Parathyroid adenoma (tissue), 2 donors: ENCODE measurements around the gene ANKRD13D.
A peak's percentile ranks its signal among the peaks of the same experiment; 100 is the strongest.

ENCODE experiments used
- H2AFZ ChIP-seq: fragments of 300-600 bp; sonication (generic); one replicate; pipeline ENCODE4 v1.7.0; 2017; ENCODE audit warnings: antibody characterized with exemption, mild to moderate bottlenecking
- H3K27ac ChIP-seq: fragments of 300-600 bp; sonication (generic); one replicate; pipeline ENCODE4 v1.7.0; 2017
- H3K27me3 ChIP-seq: fragments of 300-600 bp; sonication (generic); one replicate; pipeline ENCODE4 v1.7.0; 2017; ENCODE audit warnings: low read length; ENCODE audit not compliant: control insufficient read depth, insufficient read depth
- H3K36me3 ChIP-seq: fragments of 300-600 bp; sonication (generic); one replicate; pipeline ENCODE4 v1.7.0; 2017; ENCODE audit warnings: low read length; ENCODE audit not compliant: control insufficient read depth, insufficient read depth
- H3K4me1 ChIP-seq: fragments of 300-600 bp; sonication (generic); one replicate; pipeline ENCODE4 v1.7.0; 2017; ENCODE audit warnings: control low read depth
- H3K4me2 ChIP-seq: fragments of 300-600 bp; sonication (generic); one replicate; pipeline ENCODE4 v1.7.0; 2017; ENCODE audit warnings: low read length
- H3K4me3 ChIP-seq: fragments of 300-600 bp; sonication (generic); one replicate; pipeline ENCODE4 v1.7.0; 2017; ENCODE audit warnings: low read depth, low read length
- H3K79me2 ChIP-seq: fragments of 300-600 bp; sonication (generic); one replicate; pipeline ENCODE4 v1.7.0; 2017; ENCODE audit warnings: control low read depth
- H3K9ac ChIP-seq: fragments of 300-600 bp; sonication (generic); one replicate; pipeline ENCODE4 v1.7.0; 2017; ENCODE audit warnings: mild to moderate bottlenecking
- H3K9me3 ChIP-seq: fragments of 300-600 bp; sonication (generic); one replicate; pipeline ENCODE4 v1.7.0; 2017; ENCODE audit warnings: low read length; ENCODE audit not compliant: control insufficient read depth
- TF ChIP-seq, protein P1 (sequence below): fragments of 300-600 bp; sonication (generic); IDR thresholded peaks from one replicate; pipeline ENCODE4 v1.7.0; 2017; ENCODE audit warnings: antibody characterized with exemption, mild to moderate bottlenecking
- donor health status: primary hyperparathyroidism.

The ANKRD13D gene

DNA sequence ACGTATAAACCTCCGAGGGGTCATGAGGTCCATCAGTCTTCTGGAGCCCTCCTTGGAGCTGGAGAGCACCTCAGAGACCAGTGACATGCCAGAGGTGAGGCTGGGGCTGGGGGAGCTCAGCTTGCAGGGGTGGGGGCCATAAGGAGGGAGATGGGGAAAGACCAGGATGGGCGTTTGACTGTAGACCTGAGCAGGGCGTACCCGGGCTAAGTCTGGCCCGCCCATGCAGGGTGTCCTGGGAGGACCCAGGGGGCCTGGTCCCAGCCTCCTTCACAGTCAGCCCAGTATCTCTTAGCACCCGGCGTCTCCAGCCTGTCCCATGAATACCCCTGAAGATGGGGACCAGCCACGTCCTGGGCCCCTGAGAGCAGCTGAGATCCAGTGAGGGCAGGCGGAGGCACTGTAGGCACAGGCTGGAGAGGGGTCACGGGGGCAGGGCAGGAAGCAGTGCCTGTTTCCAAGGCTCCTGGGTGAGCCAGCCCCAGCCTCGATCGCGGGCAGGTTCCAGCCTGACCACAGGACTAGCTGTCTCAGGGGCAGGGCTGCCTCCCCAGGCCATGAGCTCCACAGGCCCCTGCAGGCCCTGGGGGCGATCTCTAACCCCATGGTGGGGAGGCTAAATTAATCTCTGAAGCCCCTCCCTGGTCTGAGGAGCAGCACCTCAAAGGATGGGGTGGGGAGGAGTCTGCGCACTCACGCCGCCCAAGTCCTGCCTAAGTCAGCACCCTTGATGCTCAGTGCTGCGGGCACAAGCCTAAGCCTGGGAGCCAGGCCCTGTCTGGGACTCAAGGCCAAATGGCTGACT is 21.3 kb downstream of the ANKRD13D start:
- no peaks in the 10 kb centered on the region for H3K4me1 ChIP-seq
- no peak overlapping the region for H3K4me2 ChIP-seq
- no peaks in the 10 kb centered on the region for H3K9me3 ChIP-seq
- no peak overlapping the region for H2AFZ ChIP-seq
- H3K79me2 ChIP-seq = no peaks in the 10 kb centered on the region
- no peaks in the 10 kb centered on the region for H3K27me3 ChIP-seq
- TF ChIP-seq, protein P1, sequence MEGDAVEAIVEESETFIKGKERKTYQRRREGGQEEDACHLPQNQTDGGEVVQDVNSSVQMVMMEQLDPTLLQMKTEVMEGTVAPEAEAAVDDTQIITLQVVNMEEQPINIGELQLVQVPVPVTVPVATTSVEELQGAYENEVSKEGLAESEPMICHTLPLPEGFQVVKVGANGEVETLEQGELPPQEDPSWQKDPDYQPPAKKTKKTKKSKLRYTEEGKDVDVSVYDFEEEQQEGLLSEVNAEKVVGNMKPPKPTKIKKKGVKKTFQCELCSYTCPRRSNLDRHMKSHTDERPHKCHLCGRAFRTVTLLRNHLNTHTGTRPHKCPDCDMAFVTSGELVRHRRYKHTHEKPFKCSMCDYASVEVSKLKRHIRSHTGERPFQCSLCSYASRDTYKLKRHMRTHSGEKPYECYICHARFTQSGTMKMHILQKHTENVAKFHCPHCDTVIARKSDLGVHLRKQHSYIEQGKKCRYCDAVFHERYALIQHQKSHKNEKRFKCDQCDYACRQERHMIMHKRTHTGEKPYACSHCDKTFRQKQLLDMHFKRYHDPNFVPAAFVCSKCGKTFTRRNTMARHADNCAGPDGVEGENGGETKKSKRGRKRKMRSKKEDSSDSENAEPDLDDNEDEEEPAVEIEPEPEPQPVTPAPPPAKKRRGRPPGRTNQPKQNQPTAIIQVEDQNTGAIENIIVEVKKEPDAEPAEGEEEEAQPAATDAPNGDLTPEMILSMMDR = no peak
- no peak overlapping the region for H3K4me3 ChIP-seq
- H3K27ac ChIP-seq = no peak overlapping the region
- no peaks in the 10 kb centered on the region for H3K36me3 ChIP-seq
- H3K9ac ChIP-seq = no peak overlapping the region

DNA sequence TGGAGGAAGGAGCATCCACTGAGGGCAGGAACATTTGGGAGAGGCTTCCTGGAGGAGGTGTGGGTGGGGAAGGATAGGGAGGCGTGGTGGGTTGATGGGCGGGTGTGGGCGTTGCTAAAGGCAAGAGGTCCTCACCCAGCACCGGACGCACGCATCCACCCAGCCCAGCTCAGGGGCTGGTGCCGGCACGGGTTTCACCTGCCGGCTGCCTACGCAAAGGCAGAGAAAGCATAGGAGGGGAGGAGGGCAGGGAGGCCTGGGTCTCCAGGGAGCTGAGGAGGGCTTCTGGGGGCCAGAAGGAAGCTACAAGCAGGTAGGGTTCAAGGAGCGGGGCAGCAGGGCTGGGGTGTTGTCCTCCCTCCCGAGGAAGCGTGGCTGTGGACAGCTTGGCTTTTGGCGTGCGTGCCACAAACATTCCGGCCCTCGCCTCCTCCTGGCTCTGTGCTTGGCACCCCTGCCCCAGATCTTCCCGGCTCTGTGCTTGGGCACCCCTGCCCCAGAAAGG is 22.0 kb downstream of the ANKRD13D start:
- H3K27me3 ChIP-seq = no peaks in the 10 kb centered on the region
- H3K27ac ChIP-seq = no peak overlapping the region
- TF ChIP-seq, protein P1 = no peak
- H3K9me3 ChIP-seq = no peaks in the 10 kb centered on the region
- no peak overlapping the region for H3K9ac ChIP-seq
- H3K4me1 ChIP-seq = no peaks in the 10 kb centered on the region
- H3K4me3 ChIP-seq = no peak overlapping the region
- H3K79me2 ChIP-seq = no peaks in the 10 kb centered on the region
- H3K36me3 ChIP-seq = no peaks in the 10 kb centered on the region
- H3K4me2 ChIP-seq = no peak overlapping the region
- H2AFZ ChIP-seq = no peak overlapping the region

DNA sequence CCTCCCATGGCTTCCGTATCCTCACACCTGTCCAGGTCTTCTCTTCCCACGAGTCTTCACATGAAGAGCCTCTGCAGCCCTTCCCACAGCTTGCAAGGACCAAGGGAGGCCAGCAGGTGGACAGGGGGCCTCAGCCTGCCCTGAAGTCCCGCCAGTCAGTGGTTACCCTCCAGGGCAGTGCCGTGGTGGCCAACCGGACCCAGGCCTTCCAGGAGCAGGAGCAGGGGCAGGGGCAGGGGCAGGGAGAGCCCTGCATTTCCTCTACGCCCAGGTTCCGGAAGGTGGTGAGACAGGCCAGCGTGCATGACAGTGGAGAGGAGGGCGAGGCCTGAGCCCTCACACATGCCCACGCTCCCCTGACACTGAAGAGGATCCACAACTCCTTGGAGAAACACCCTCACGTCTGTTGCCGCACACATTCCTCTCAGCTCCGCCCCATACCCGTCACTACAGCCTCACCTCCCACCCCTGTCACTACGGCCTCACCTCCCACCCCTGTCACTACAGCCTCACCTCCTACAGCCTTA is 22.5 kb downstream of the ANKRD13D start:
- Histone ChIP-seq H3K9me3 (no peaks in the 10 kb centered on the region), H3K79me2 (no peaks in the 10 kb centered on the region), H3K36me3 (no peaks in the 10 kb centered on the region), H3K9ac (no peak overlapping the region), H3K27me3 (no peaks in the 10 kb centered on the region), H3K4me3 (no peak overlapping the region), H3K4me2 (no peak overlapping the region), H3K4me1 (no peaks in the 10 kb centered on the region), H3K27ac (no peak overlapping the region), H2AFZ (no peak overlapping the region)
- TF ChIP-seq, protein P1 = no peak

DNA sequence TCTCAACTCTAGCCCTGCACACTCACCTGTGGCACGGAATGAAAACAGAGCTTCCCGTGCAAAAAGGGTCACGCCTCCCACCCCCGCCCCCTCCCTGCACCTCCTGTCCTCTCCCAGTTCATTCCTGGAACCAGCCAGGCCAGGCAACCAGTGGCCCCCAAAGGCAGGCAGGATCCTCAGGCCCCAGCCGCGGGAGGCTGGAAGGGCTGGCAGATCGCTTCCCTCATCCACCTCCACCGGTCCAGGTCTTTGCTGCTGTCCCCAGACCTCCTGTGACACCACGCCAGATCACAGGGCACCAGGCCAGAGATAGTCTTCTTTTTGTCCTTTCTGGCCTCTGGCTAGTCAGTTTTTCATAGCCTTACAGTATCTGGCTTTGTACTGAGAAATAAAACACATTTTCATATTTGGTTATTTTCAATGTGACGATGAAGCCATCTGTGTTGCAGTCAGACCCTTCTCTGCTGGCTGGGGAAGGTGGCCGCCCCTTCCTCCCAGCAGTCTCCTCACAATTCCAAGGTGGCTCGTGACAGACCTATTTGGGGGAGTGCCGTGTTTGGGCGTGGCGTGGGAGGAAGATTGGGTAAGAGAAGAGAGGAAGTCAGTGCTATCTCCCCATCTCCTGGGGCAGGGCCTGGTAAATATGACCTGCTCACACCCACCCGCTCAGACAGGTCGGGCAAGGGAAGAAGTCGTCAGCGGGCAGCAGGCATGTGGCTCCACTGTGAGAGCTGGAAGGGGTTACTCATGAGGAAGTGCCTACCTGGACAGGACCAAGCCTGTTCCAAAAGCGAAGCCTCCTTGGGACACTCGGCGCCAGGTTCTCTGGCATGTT is 23.3 kb downstream of the ANKRD13D start:
- H3K27ac ChIP-seq = peak overlapping the region; percentile 70
- no peak overlapping the region for H3K9ac ChIP-seq
- H3K4me2 ChIP-seq = no peak overlapping the region
- H3K36me3 ChIP-seq = no peaks in the 10 kb centered on the region
- TF ChIP-seq, protein P1 = no peak
- H2AFZ ChIP-seq = peak overlapping the region; percentile 12
- no peaks in the 10 kb centered on the region for H3K27me3 ChIP-seq
- no peaks in the 10 kb centered on the region for H3K4me1 ChIP-seq
- no peaks in the 10 kb centered on the region for H3K79me2 ChIP-seq
- no peaks in the 10 kb centered on the region for H3K9me3 ChIP-seq
- H3K4me3 ChIP-seq = no peak overlapping the region
